HG03521 (cell line): ENCODE data around the gene EFCAB6.

ENCODE experiments used
- ATAC-seq: cut with Tn5 transposase; IDR thresholded peaks from one replicate; pipeline ENCODE4 v1.9.1; 2021; ENCODE audit warnings: mild to moderate bottlenecking, moderate library complexity; ENCODE audit not compliant: unreplicated experiment

EFCAB6 gene

DNA sequence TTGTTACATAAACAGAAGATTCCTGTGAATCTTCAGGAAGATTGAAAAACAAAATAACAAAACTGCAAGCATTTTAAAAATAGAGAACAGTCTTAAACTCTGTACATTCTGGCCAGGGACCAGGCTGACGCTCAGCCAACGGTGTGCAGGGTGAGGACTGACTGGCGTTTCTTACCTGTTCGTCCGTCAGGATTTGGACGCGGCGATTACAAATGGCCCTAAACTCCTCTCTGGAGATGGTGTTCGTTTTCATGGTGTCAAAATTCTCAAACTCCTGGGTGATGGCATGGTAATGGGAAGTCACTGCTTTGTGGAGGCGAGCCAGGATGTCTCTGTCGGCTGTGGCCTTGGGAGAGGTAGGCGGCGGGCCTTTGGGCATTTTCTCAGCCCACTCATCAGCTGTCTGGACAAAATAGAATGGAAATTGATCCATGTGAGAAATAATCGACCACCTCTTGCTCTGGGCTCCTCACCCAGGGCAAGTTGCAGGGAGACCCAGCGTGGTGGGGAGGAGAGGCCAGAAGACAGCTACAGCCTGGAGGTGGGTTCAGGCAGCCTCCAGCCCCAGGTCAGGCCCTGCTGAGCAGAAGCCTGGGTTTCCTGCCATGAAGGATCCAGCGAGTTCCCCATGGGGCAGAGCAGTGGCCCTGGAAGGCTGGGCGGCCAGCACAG is 257.3 kb downstream of the EFCAB6 start:
- no peak for ATAC-seq

DNA sequence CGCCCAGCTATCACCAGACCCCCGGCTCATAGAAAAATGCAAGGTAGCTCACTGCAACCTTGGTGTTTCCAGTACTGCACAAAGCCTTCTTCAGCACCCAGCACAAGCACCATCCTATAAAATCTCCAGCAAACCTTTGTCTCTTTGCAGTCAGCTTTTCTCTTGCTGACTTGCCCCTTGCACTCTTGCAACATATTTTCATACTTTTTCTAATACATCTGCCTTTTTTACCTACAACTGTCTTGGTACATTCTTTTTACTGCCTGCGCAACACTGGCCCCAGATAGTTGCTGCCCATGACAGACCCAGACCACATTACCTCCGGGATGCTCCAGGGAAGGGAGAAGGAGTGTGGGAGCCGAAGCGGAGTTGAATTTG is 257.9 kb downstream of the EFCAB6 start:
- ATAC-seq: no peak

DNA sequence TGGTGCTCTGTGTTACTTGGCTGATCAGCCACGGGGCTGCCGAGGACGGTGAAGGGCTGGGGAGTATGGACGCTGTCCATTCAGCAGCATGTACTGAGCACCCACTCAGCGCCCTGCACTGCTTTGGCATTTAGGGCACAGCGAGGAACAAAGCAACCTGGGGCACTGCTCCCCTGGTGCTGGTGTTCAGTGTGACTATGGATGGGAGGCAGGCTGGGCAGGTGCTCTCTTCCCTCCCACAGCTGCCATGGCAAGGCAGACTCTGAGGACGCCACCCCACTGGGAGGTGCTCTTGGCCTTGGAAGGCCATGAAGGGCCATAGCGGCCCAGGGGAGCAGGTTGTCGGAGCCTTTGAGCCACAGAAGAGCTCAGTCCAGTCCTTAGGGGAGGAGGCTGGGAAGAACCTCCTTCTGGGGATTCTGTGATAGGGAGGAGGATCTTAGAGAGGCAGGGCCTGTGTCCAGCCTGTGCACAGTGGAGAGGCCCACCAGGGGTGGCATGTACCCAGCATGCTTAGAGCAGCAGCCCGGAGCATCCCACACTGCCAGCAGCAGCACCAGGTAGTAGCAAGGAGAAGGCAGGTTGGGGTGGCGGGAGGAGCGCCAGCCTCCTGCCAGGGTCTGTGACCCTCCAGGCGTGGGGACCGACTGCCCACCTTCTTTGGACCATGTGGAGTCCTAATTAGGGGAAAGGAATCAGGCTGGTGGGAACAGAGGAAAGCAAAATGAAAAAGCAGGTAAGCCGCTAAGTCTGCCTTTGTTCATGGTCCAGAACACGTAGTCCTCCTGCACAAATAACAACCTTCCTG is 258.4 kb downstream of the EFCAB6 start:
- ATAC-seq: no peak

DNA sequence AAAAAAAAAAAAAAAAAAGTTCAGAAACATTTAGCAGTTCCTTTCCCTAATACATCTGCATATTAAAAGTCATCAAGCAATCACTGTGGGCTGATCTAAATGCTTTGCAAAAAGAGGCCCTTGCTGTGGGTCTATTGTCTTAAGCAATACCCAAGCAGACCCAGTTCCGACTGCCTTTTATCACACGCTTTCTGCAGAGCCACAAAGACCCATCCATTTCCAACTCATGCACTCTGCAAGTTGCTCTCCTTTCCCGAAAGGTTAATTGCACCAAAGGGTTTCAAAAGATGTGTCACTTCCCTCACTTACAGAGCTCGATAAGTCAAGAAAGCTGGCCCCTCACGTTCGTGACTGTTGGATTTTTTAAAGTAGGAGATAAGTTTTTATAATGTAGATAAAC is 261.4 kb downstream of the EFCAB6 start:
- no peak for ATAC-seq

DNA sequence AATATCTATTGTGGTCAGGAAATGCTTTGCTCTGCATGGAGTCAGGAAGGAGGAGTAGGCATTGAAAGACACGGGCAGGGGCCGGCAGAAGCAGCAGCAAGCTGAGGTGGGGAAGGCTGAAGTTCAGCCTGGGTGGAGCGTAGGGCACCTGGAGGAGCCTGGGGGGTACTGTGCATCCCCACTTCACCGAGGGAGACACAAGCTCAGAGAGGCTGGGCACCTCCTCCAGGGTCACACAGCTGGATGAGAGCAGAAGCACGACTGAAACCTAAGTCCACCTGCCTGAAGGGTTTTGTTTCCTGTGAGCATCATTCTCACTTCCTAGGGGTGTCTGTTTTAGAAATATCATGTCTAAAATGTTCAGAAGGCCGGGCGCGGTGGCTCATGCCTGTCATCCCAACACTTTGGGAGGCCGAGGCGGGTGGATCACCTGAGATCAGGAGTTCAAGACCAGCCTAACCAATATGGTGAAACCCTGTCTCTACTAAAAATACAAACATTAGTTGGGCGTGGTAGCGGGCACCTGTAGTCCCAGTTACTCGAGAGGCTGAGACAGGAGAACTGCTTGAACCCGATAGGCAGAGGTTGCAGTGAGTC is 262.0 kb downstream of the EFCAB6 start:
- no peak for ATAC-seq

DNA sequence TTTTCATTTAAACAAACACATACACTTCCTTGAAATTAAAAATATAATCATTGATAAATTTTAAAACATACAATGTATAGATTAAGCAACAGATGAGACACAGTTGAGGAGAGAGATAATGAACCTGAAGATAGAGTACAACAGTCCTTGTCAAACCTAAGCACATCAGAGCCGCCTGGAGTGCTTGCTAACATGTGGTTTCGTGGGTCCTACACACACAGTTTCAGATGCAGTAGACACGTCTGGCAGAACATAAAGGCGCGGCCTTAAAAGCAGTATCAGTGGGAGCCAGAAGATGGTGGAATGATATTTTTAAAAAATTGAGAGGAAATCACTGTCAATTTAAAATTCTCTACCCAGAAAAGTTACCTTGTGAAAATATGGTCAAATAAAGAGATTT is 265.9 kb downstream of the EFCAB6 start:
- ATAC-seq: no peak

DNA sequence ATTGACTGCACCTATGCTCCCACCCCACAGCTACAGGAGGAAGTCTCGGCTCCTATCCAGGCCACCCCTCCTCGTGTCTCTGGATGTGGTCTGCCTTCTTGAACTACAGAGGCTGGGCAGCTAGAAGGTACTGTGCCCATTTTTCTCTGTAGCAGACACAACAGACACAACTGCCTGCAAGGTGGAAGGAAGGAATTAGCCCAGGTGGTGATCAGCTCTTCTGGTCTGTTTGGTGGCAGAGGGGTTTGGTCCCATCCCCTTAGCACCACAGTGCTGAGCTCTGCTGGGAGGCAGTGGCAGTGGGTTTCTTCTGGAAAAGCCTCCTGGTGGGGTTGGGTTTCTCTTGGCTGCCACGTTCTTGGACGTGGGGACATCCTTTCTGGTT is 267.8 kb downstream of the EFCAB6 start:
- no peak for ATAC-seq

DNA sequence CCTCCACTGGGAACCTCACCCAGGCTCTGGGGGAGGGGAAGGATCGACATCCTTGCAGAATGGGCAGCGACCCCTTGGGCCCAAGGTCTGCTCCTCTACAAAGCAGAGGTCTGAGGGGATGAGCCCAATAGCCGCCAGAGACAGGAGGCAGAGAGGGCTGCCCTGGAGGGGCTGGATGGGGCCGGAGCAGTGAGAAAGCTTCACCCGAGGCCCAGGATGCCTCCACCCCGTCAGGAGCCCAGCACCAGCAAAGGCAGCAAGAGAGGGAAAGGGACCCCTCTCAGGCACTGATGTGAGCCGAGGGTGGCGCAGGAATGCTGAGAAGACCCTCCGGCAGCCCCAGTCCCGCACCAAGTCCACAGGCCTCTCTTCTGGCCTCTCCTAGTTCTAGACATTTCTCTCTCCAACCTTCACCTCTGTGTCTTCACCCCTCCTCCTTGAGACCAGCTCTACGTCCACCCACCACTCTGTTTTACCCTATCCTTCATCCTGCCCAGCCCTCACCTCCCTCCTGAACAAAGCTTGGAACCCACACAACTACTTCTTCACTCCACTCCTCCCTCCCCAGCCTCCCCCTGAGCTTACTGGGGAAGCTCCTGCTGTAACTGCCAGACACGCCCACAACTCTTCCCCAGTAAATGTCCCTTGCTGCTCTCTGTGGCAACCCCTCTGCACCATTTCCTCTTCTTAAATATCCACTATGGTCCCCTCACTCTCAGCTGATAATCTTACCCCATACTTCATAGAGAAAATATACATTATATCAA is 268.4 kb downstream of the EFCAB6 start:
- no peak for ATAC-seq

DNA sequence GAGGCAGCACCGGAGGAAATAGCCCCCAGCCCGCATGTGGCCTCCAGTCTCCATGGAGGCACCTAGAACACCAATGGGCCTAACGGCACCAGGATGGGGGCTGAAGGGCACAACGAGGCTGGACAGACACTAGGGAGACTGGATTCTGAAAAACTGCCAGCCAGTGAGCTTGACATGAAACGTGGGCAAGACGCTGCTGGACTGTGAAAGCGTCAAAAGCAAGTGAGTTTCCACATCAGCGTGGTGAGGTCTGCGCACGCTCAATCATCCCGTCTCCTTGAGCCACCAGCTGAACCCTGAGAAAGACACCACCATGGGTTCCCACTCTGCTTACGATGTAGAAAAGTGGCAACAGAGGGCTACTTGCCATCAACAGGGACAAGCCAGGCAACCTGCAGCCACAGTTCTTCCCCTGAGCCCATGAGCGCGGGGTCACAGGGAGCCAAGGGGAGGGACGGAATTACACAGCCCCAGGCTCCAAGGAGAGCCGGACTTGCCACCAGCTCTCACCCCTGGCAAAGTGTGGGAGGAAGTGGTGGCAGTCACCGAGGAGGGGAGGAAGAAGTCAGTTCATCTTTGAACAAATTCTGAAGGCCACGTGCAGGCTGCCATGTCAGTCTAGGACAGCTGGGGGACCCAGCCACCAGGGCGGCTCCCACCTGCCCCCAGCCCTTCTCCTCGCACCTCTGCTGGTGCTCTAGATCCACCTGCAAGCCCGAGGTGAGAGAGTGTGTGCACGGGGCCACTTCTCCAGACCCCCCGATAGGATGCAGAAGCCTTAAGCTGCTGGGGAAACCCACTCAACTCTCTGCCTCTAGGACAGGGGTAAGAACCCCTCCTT is 269.2 kb downstream of the EFCAB6 start:
- ATAC-seq: no peak

DNA sequence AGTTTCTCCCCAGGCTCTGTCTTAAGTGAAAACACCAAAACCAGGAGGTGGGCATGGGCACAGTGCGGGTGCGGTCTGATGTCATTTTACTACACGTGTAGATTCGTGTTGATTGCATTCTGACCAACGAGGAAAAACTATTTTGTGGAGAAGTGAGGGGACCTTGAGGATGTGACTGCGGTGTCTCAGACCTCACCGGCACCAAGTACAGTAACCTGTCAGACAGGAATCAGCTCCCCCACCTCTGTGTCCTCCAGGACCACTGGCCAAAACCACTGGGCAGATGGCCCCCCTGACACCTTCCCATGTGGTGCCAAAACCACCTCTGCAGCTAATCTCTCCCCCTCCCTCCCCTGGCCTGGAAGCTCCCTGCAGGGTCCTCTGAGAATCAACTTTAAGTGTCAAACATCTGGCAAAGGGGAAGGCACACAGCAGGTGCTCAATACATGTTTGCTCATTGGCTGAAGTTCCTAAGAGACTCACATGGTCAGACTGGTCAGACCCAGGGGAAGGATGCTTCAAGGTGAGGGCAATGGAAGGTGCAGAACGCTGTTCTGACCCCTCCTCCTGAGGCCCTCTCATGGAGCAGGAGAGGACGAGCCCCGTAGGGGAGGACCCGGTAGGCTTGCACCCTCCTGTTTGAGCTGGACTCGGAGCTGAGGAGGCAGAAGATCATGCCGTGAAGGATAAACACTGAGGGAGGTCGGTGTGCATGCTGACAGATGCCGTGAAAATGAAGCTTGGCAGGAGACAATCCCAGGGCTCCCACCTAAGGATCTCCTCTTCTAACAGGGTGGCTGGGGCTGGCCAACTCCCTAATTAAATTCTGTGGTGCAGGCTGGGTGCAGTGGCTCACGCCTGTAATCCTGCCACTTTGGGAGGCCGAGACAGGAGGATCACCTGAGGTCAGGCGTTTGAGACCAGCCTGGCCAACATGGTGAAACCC is 270.4 kb downstream of the EFCAB6 start:
- ATAC-seq: no peak

DNA sequence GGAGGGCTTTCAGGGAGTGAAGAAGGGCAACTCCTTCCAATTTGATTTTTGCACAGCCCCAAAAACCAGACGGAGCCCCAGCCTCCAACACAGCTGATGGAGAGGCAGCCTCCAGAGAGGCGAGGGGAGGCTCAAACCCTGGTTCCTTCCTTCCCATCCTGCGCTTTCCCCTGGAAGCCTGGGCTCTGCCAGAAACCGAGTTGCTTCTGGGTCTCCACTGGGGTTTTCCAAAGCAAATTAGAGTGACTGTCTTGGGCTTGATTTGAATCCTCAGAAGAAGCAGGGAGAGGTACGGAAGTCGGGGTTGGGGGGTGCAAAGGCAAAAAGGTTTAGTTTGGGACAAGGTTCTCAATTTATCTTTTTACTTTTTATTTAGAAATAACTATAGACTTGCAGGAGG is 271.1 kb downstream of the EFCAB6 start:
- no peak for ATAC-seq

DNA sequence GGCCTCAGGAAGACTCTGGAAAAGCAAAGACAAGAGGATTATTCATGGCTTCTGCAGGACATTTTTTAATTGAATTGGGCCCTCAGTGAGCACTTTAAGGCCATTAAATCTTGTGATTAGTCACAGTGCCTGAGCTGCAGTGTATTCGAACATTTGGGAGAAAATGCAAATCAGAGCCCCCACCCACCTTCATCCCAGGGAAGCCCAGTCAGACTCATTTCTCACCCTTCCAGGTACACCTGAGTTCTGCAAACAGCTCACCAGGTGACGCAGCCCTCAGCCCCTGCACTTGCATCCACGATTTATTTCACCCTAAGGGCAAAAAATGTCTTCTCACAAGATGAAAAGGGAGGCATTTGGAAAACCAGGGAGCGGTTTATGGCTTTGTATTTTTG is 271.6 kb downstream of the EFCAB6 start:
- no peak for ATAC-seq

DNA sequence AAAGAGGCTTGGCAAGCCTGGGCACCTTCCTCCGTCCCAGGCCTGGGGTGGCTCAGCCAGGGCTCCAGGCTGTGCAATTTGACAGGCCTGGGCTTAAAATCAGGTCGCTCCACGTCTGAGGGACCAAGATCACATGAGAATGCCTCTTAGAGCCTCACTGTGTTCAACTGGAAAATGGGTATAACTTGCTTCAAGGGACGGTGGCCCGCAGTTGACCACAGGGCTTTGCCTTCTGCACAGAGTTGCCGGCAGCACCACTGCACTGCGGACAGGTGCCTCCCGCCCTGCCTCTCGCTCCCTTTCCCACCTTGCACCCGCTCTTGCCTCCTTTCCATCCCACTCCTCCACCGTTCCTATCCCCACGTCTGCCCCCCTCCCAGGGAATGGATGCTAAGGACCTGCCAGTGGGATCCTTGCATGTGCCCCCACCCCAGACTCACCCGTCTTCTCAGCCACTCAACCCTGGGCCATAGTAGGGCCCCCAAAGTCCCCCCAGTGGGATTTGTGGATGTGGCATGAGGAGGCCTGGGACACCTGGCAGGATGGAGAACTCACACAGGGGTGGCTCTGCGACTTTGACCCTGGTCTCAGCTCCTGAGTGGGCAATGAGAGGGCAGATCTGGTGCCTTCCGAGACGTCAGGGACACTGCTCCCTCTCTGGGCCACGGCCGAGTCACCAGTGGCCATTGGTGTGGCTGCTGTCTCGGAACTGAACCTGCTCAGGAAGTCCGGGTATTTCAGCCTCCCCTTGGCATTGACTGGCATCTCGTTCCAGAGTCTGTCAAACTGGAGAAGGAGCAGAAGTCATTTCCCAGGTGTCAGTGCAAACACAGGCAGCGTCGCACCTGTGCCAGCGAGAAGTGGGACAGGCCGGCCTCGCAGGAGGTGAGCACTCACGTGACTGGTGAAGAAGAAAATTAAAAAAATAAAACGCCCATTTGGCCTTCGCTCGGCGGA is 272.3 kb downstream of the EFCAB6 start:
- no peak for ATAC-seq

DNA sequence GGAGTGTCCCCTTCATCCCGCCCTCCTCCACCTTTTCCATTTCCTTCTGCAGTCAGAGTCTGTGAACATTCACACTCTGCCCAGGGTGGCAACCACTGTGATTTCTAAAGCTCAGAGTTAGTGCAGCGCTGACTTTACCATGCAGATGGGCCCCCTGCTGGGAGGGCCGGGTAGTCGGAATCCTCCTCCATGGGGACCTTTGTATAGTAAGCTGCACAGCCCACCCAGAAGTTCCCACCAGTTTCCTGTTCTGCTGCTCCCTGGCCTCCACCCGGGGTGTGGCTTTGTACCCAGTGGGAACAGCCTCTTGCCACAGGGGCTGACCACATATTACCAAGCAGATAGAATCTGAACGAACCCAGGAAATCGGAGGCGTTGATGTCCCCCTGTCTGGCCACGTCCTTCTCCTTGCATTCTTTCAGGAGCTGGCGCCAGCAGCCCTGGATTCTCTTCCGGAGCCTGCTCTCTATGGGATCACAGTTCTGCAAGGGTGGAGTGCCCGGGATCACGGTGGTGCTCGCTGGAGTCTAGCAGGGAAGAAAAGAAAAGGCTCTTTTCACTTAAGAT is 275.0 kb downstream of the EFCAB6 start:
- no peak for ATAC-seq

DNA sequence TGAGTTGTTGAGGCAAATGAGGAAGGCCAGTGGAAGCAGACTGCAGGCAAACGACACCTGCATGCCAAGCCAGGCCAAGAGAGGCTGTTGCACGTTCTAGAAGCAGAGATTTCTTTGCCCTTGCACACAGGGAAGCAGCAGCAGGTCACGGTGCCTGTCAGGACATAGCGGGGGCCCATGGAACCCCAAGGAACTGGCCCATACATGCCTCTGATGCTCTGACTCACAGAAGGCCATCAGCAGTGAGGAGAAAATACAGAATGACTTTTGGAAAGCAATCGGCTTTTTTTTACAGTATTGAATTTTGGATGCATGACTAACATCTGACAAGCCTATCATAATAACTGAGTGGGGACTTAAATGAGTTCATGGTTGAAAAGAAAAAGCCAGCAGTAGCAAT is 276.4 kb downstream of the EFCAB6 start:
- no peak for ATAC-seq

DNA sequence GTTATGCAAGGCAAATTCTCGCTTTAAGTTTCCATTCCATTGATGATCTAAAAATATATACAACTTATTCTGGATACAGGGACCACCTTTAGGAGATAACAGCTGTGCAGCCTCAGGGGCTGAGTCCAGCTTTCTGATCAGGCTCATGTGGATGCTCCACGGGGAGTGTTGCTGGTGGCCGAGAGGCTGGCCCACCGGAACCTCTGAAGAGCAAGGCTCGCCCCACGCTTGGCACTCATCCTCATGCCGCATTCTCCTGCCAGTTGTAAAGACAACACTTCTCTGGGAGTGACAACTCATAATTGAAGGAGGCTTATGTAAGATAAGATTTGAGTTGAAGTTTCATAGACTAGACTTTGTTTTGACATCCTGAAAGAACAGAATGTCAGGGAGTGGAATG is 276.8 kb downstream of the EFCAB6 start:
- no peak for ATAC-seq

DNA sequence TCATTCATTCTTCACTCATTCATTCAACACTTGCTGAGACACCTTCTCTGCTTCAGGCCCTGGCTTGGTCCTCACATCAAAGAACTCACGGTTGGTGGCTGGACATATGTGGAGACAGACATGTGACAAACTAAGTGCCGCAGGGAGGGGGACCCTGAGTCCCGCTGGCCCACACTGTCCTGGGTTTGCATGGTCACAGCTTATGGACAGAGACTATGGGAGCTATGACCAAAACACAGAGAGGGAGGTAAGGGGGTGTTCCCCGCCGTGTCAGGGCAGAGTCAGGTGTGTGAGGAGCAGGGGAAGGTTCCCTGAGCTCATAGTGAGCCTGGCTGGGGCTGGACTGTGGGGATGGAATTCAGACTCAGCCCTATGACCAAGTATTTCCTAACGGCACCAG is 277.2 kb downstream of the EFCAB6 start:
- no peak for ATAC-seq
